ENCODE results near the gene ZNF532.

DNA sequence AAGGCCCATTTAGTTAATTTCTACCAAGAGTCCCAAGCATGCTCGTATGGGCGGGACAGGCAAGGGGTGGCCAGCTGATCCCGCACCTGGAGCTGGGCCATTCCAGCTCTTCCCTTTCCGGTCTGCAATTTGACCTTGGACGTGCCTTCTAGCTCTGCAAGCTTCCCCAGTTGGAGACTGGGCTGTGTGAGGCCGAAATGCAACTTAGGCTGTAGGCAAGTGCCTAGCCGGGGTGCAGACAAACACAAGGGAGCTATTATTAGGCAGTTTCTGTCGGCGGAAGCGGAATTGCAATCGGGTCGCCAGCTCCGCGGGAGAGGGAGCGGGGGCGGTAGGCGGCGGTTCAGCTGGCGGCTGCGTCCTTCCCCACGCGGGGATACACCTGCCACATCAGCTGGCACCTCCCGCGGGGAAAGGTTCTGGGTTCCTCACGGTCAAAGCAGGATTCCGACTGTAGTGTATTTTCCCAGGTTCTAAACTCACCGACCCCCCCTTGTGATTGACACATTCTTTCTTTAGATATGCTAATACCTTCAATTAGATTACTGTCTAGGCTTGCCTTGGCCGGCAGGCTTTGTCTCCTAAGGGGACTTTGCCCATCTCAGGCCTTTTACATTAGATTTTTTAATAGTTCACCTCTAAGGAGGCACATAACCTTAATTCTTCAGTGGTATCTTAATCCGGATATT, 17.1 kb upstream of the ZNF532 start:
- TF ChIP-seq POLR2A (IDR thresholded peaks at IDR 0.05): no peak
- TF ChIP-seq, protein P1, sequence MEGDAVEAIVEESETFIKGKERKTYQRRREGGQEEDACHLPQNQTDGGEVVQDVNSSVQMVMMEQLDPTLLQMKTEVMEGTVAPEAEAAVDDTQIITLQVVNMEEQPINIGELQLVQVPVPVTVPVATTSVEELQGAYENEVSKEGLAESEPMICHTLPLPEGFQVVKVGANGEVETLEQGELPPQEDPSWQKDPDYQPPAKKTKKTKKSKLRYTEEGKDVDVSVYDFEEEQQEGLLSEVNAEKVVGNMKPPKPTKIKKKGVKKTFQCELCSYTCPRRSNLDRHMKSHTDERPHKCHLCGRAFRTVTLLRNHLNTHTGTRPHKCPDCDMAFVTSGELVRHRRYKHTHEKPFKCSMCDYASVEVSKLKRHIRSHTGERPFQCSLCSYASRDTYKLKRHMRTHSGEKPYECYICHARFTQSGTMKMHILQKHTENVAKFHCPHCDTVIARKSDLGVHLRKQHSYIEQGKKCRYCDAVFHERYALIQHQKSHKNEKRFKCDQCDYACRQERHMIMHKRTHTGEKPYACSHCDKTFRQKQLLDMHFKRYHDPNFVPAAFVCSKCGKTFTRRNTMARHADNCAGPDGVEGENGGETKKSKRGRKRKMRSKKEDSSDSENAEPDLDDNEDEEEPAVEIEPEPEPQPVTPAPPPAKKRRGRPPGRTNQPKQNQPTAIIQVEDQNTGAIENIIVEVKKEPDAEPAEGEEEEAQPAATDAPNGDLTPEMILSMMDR (IDR thresholded peaks at IDR 0.05): no peak

All from tibial nerve (tissue), 3 donors.